HepG2 (cell line): ENCODE results near the gene HECTD4.

ENCODE experiments used
- CBFB ChIP-seq: sonication (generic); formaldehyde crosslinking; IDR thresholded peaks from 2 replicates; pipeline ENCODE4 v1.4.0; 2020; ENCODE audit warnings: missing genetic modification reagents
- CTCF ChIP-seq: sonication (generic); formaldehyde crosslinking; IDR thresholded peaks from 2 replicates; pipeline ENCODE4 v1.5.0; 2020; ENCODE audit warnings: mild to moderate bottlenecking, missing genetic modification reagents, moderate library complexity
- KLF6 ChIP-seq: IDR thresholded peaks from 2 replicates; pipeline ENCODE4 v1.8.0; 2016; ENCODE audit warnings: missing biosample characterization, missing genetic modification reagents
- NPAS2 ChIP-seq: sonication (generic); formaldehyde crosslinking; IDR thresholded peaks from 2 replicates; pipeline ENCODE4 v1.8.0; 2022; ENCODE audit warnings: mild to moderate bottlenecking, missing genetic modification reagents, borderline replicate concordance
- NR2F2 ChIP-seq: IDR thresholded peaks from 2 replicates; pipeline ENCODE4 v1.6.1; 2012; ENCODE audit warnings: low read depth, inconsistent platforms, borderline replicate concordance
- POLR2A ChIP-seq, 2 experiments: IDR thresholded peaks; 2 replicates each; pipeline ENCODE4 v1.6.1; 2011; ENCODE audit warnings: low read depth in 2 of 2, low read length in 2 of 2, mild to moderate bottlenecking in 1 of 2, moderate library complexity in 1 of 2; ENCODE audit not compliant: insufficient read depth in 1 of 2
- POLR2AphosphoS5 ChIP-seq: IDR thresholded peaks from 2 replicates; pipeline ENCODE4 v1.6.1; 2012; ENCODE audit warnings: low read depth, low read length
- SIN3A ChIP-seq: IDR thresholded peaks from 2 replicates; pipeline ENCODE4 v1.6.1; 2011; ENCODE audit warnings: low read depth, mild to moderate bottlenecking, control low read depth, low read length, borderline replicate concordance
- USF2 ChIP-seq, 2 experiments: sonication (generic) in 1 of 2; formaldehyde crosslinking in 1 of 2; IDR thresholded peaks; 2 replicates each; pipeline versions ENCODE4 v1.5.1 to v1.6.1; 2011 to 2020; ENCODE audit warnings: borderline replicate concordance in 1 of 2, low read depth in 1 of 2, low read length in 1 of 2, mild to moderate bottlenecking in 1 of 2, missing genetic modification reagents in 1 of 2, moderate library complexity in 1 of 2
- ZFP91 ChIP-seq: sonication (generic); formaldehyde crosslinking; IDR thresholded peaks from 2 replicates; pipeline ENCODE4 v1.9.0; 2022; ENCODE audit warnings: missing genetic modification reagents, mild to moderate bottlenecking, borderline replicate concordance

- TF ChIP-seq POLR2A (IDR thresholded peaks at IDR 0.05; ENCODE audit: insufficient read depth in 1 of 2, low read depth in 2 of 2, low read length in 2 of 2) (no peak), POLR2AphosphoS5 (no peak), KLF6 (CRISPR knock-in tag) (no peak), SIN3A (no peak), CBFB (CRISPR knock-in tag) (no peak), USF2 (IDR thresholded peaks at IDR 0.05; ENCODE audit: low read depth, low read length) (no peak), USF2 (CRISPR knock-in tag; IDR thresholded peaks at IDR 0.05; ENCODE audit: borderline replicate concordance) (no peak), NPAS2 (CRISPR knock-in tag) (no peak), CTCF (no peak), NR2F2 (no peak), ZFP91 (CRISPR knock-in tag) (no peak)
These were observed 196.9 kb downstream of the HECTD4 start for GRCh38 chr12:112185093-112185923.
